ENCODE measurements around the gene PDE11A.

The PDE11A gene

GRCh38 chr2:177589186-177589585 is 483.4 kb downstream of the PDE11A start:
- no peak for DNase-seq

GRCh38 chr2:177588671-177589070 is 483.9 kb downstream of the PDE11A start:
- no peak for DNase-seq

GRCh38 chr2:177587371-177587770 is 485.2 kb downstream of the PDE11A start:
- no peak for DNase-seq

- DNase-seq, result no peak
Measured at GRCh38 chr2:177586154-177586553, 486.4 kb downstream of the PDE11A start.

- no peak for DNase-seq
Measured at GRCh38 chr2:177585234-177585863, 487.2 kb downstream of the PDE11A start.

- no peak for DNase-seq
Measured at GRCh38 chr2:177584030-177584692, 488.4 kb downstream of the PDE11A start.

- no peak for DNase-seq
Measured at GRCh38 chr2:177582000-177582399, 490.6 kb downstream of the PDE11A start.

- no peak for DNase-seq
Measured at GRCh38 chr2:177579486-177580036, 493.0 kb downstream of the PDE11A start.

GRCh38 chr2:177578454-177578853 is 494.1 kb downstream of the PDE11A start:
- DNase-seq, result no peak

- DNase-seq, result no peak
Measured at GRCh38 chr2:177577075-177577474, 495.5 kb downstream of the PDE11A start.

- DNase-seq, result no peak
Measured at GRCh38 chr2:177575358-177575757, 497.2 kb downstream of the PDE11A start.

- no peak for DNase-seq
Measured at GRCh38 chr2:177574356-177574755, 498.2 kb downstream of the PDE11A start.
